ENCODE measurements around the gene PXMP2. TPM values are rescaled to one million over a fixed set of nuclear protein-coding genes. Genes with fewer than 3 reads are reported as not detected.
A peak's percentile ranks its signal among the peaks of the same experiment; 100 is the strongest.

The PXMP2 gene
- total RNA-seq, 6 experiments from 2014 or later, result 91.5 to 216 (median 162) TPM

DNA sequence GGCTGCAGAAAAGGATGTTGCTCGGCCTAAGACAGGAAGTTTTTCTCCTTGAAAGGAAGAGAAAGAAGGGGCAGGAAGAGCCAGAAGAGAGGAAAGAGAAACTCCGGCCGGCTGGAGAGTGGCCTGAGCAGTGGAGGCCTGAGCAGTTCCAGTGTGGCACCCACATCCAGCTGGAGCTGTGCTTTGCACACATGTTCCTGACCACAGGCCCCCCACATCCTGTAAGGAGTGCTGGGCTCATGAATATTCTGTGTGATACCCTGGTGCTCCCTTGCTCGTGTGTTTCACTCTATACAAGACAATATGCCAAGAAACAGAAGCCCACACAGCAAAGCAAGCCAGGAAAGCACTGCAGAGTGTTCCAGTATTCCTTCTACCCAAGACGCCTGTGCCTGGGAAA is 27.3 kb upstream of the PXMP2 start:
- intact Hi-C loops (cut with DNase I), result no loop called here
- TF ChIP-seq CTCF (IDR thresholded peaks at IDR 0.05), result no peak
- no peak for TF ChIP-seq POLR2A (IDR thresholded peaks at IDR 0.05)
- Histone ChIP-seq H3K4me1 (peaks cover 0 to 4% (median 0%) of the 10 kb centered on the region in 4 donors), H3K36me3 (peaks cover 0 to 63% (median 23%) of the 10 kb centered on the region in 4 donors), H3K4me3 (no peak overlapping the region), H3K27ac (no peak overlapping the region), H3K9me3 (no peaks in the 10 kb centered on the region), H3K27me3 (no peaks in the 10 kb centered on the region)
- ATAC-seq (peak in 3 of 4 donors; percentile 11 to 47 (median 12)), DNase-seq (peak in 2 of 3 donors; percentile 5 to 32)
- WGBS (ENCODE audit: insufficient coverage, low coverage, low lambda C conversion rate, missing lambda C conversion rate), result 30% methylated on average over 4 of the region's 5 CpGs

- no peak overlapping the region for H3K4me3 ChIP-seq
- TF ChIP-seq POLR2A (IDR thresholded peaks at IDR 0.05) (no peak), CTCF (IDR thresholded peaks at IDR 0.05) (no peak)
- no peaks in the 10 kb centered on the region for H3K9me3 ChIP-seq
- DNase-seq, result peak in 2 of 3 donors; percentile 4 to 31
- peaks cover 0 to 4% (median 0%) of the 10 kb centered on the region in 4 donors for H3K4me1 ChIP-seq
- no peaks in the 10 kb centered on the region for H3K27me3 ChIP-seq
- no peak overlapping the region for H3K27ac ChIP-seq
- intact Hi-C loops (cut with DNase I), result no loop called here
- WGBS (ENCODE audit: insufficient coverage, low coverage, low lambda C conversion rate, missing lambda C conversion rate), result no CpG with 5 or more reads among the region's 11 CpGs
- peaks cover 0 to 65% (median 21%) of the 10 kb centered on the region in 4 donors for H3K36me3 ChIP-seq
- ATAC-seq, result no peak
Observed at GRCh38 chr12:132660996-132661395, 26.4 kb upstream of the PXMP2 start.

GRCh38 chr12:132661972-132662371 is 25.4 kb upstream of the PXMP2 start:
- intact Hi-C loops (cut with DNase I), result no loop called here
- ATAC-seq, result no peak
- Histone ChIP-seq H3K36me3 (peaks cover 0 to 66% (median 20%) of the 10 kb centered on the region in 4 donors), H3K4me3 (no peak overlapping the region), H3K9me3 (no peaks in the 10 kb centered on the region), H3K27ac (no peak overlapping the region), H3K4me1 (peaks cover 0 to 4% (median 0%) of the 10 kb centered on the region in 4 donors), H3K27me3 (no peaks in the 10 kb centered on the region)
- WGBS (ENCODE audit: insufficient coverage, low coverage, low lambda C conversion rate, missing lambda C conversion rate), result 40% methylated on average over 2 of the region's 5 CpGs
- TF ChIP-seq CTCF (IDR thresholded peaks at IDR 0.05), result no peak
- no peak for TF ChIP-seq POLR2A (IDR thresholded peaks at IDR 0.05)
- peak in 2 of 3 donors; percentile 2 to 27 for DNase-seq

- Histone ChIP-seq H3K36me3 (peaks cover 0 to 72% (median 16%) of the 10 kb centered on the region in 4 donors), H3K9me3 (no peaks in the 10 kb centered on the region), H3K4me1 (no peaks in the 10 kb centered on the region), H3K27ac (no peak overlapping the region), H3K27me3 (no peaks in the 10 kb centered on the region), H3K4me3 (no peak overlapping the region)
- intact Hi-C loops (cut with DNase I), result no loop called here
- WGBS (ENCODE audit: insufficient coverage, low coverage, low lambda C conversion rate, missing lambda C conversion rate), result 85% methylated on average over 7 of the region's 29 CpGs
- DNase-seq (peak in 2 of 3 donors; percentile 12 to 54), ATAC-seq (no peak)
- TF ChIP-seq POLR2A (IDR thresholded peaks at IDR 0.05) (no peak), CTCF (IDR thresholded peaks at IDR 0.05) (no peak)
Observed at GRCh38 chr12:132662901-132663755, 24.3 kb upstream of the PXMP2 start.

Measured in right lobe of liver (tissue), 6 donors.